SK-N-SH (cell line): ENCODE results near the gene ZNF648. TPM values are rescaled to one million over a fixed set of nuclear protein-coding genes. Genes with fewer than 3 reads are reported as not detected.

Experiments
- CTCF ChIA-PET: fragments of 300-600, 350-600 bp; formaldehyde crosslinking; extraction: SDS; loops from one replicate; lab custom pipeline; 2021; lab: Yijun Ruan, JAX
- POLR2A ChIA-PET: fragments of 350-600 bp; sonication (Branson Sonifier 250); formaldehyde crosslinking; extraction: SDS; loops from one replicate; lab custom pipeline; 2020; ENCODE audit warnings: antibody characterized with exemption, inconsistent platforms; lab: Yijun Ruan, JAX
- DNase-seq: peaks from one replicate; pipeline ENCODE4 v3.0.0; 2012
- H2AFZ ChIP-seq: fragments of 200-600 bp; sonication (generic); 2 replicates; pipeline ENCODE4 v1.8.1; 2016; ENCODE audit warnings: antibody characterized with exemption, mild to moderate bottlenecking, low read depth
- H3F3A ChIP-seq: fragments of 200-600 bp; sonication (generic); replicated peaks from 2 replicates; pipeline ENCODE3; 2016; ENCODE audit warnings: antibody characterized with exemption, mild to moderate bottlenecking; ENCODE audit not compliant: insufficient read depth
- H3K27ac ChIP-seq, 2 experiments: fragments of 200-500 bp in 1 of 2; fragments of 200-600 bp in 1 of 2; sonication (Bioruptor generic) in 1 of 2; sonication (generic), shearing (Covaris generic) in 1 of 2; 2 replicates each; pipeline versions ENCODE4 v1.5.1 to v1.6.1; 2014 to 2016; ENCODE audit warnings: low read depth in 2 of 2, inconsistent platforms in 1 of 2, low read length in 1 of 2, mild to moderate bottlenecking in 1 of 2, mixed read lengths in 1 of 2
- H3K27me3 ChIP-seq: fragments of 200-600 bp; sonication (generic), shearing (Covaris generic); 2 replicates; pipeline ENCODE4 v1.6.1; 2016; ENCODE audit warnings: mixed run types; ENCODE audit not compliant: insufficient read depth
- H3K36me3 ChIP-seq, 2 experiments: fragments of 200-500 bp in 1 of 2; fragments of 200-600 bp in 1 of 2; sonication (Bioruptor generic) in 1 of 2; sonication (generic) in 1 of 2; replicated peaks in 1 of 2; 2 replicates each; pipeline versions ENCODE3 to v1.5.1; 2014 to 2016; ENCODE audit warnings: low read length in 1 of 2, mild to moderate bottlenecking in 1 of 2; ENCODE audit not compliant: insufficient read depth in 2 of 2, control insufficient read depth in 1 of 2
- H3K4me1 ChIP-seq, 2 experiments: fragments of 200-500 bp in 1 of 2; fragments of 200-600 bp in 1 of 2; sonication (Bioruptor generic) in 1 of 2; sonication (generic), shearing (Covaris generic) in 1 of 2; 2 replicates each; pipeline versions ENCODE4 v1.5.1 to v1.6.1; 2014 to 2016; ENCODE audit warnings: low read depth in 1 of 2, low read length in 1 of 2, mixed run types in 1 of 2; ENCODE audit not compliant: insufficient read depth in 2 of 2, control insufficient read depth in 1 of 2
- H3K4me2 ChIP-seq: fragments of 200-600 bp; sonication (generic), shearing (Covaris generic); 2 replicates; pipeline ENCODE4 v1.6.1; 2017; ENCODE audit warnings: mixed run types
- H3K4me3 ChIP-seq, 2 experiments: fragments of 200-500 bp in 1 of 2; fragments of 200-600 bp in 1 of 2; sonication (Bioruptor generic) in 1 of 2; sonication (generic), shearing (Covaris generic) in 1 of 2; 2 replicates each; pipeline versions ENCODE4 v1.5.1 to v1.8.1; 2014 to 2016; ENCODE audit warnings: low read depth in 2 of 2, inconsistent platforms in 1 of 2, low read length in 1 of 2, mild to moderate bottlenecking in 1 of 2, mixed read lengths in 1 of 2, moderate library complexity in 1 of 2
- H3K79me2 ChIP-seq: fragments of 200-600 bp; sonication (generic); 2 replicates; pipeline ENCODE4 v1.8.1; 2017; ENCODE audit warnings: mild to moderate bottlenecking; ENCODE audit not compliant: insufficient read depth
- H3K9ac ChIP-seq: fragments of 200-600 bp; sonication (generic); 2 replicates; pipeline ENCODE4 v1.6.1; 2017; ENCODE audit warnings: mixed run types
- H3K9me2 ChIP-seq: fragments of 200-600 bp; sonication (generic); 2 replicates; pipeline ENCODE4 v1.6.1; 2017; ENCODE audit warnings: mixed run types
- H3K9me3 ChIP-seq: fragments of 200-600 bp; sonication (generic); 2 replicates; pipeline ENCODE4 v1.6.1; 2017; ENCODE audit warnings: mixed run types, mild to moderate bottlenecking, moderate library complexity
- H4K20me1 ChIP-seq: fragments of 200-600 bp; sonication (generic); 2 replicates; pipeline ENCODE4 v1.6.1; 2017; ENCODE audit warnings: mild to moderate bottlenecking, mixed run types; ENCODE audit not compliant: insufficient read depth
- CHD2 ChIP-seq: fragments of 150-350 bp; IDR thresholded peaks from 2 replicates; pipeline ENCODE4 v1.6.1; 2018; ENCODE audit warnings: low read length; ENCODE audit not compliant: partially characterized antibody
- ELF1 ChIP-seq: IDR thresholded peaks from 2 replicates; pipeline ENCODE4 v1.4.0; 2012
- GABPA ChIP-seq: IDR thresholded peaks from 2 replicates; pipeline ENCODE4 v1.4.0; 2012; ENCODE audit warnings: low read depth, mild to moderate bottlenecking
- IRF3 ChIP-seq: fragments of 150-350 bp; IDR thresholded peaks from 2 replicates; pipeline ENCODE4 v1.6.1; 2016; ENCODE audit warnings: mild to moderate bottlenecking, low read depth, low read length
- JUND ChIP-seq: IDR thresholded peaks from 2 replicates; pipeline ENCODE4 v1.4.0; 2012
- POLR2AphosphoS5 ChIP-seq: IDR thresholded peaks from 2 replicates; pipeline ENCODE4 v1.6.1; 2012; ENCODE audit warnings: low read depth, low read length
- REST ChIP-seq: IDR thresholded peaks from 2 replicates; pipeline ENCODE4 v1.6.1; 2012; ENCODE audit warnings: mild to moderate bottlenecking, low read depth, low read length, moderate library complexity
- RFX5 ChIP-seq: IDR thresholded peaks from 2 replicates; pipeline ENCODE4 v1.6.1; 2012; ENCODE audit warnings: mild to moderate bottlenecking, improper control_type of control experiment, low read length
- TCF12 ChIP-seq: IDR thresholded peaks from 2 replicates; pipeline ENCODE4 v1.4.0; 2012
- USF1 ChIP-seq: IDR thresholded peaks from 2 replicates; pipeline ENCODE4 v1.4.0; 2012; ENCODE audit warnings: low read depth, borderline replicate concordance
- ZBTB33 ChIP-seq: IDR thresholded peaks from 2 replicates; pipeline ENCODE4 v1.4.0; 2012; ENCODE audit warnings: low read depth, borderline replicate concordance
- WGBS: methylation state at CpG from one replicate; pipeline ENCODE4 v1.1.6; 2017; ENCODE audit warnings: low lambda C conversion rate; 5-methylcytosine and 5-hydroxymethylcytosine counted together
- polyA plus RNA-seq, 3 experiments: library from polyadenylated mRNA; depleted of rRNA; stranded (reverse); fragments of >200 nt; gene quantifications; 2 replicates each; pipeline ENCODE4 v1.2.3, GENCODE V29; 2012

The ZNF648 gene
- polyA plus RNA-seq, 1 of the 3 experiments (the other 2 are of a cell fraction), result not detected

- TF ChIP-seq TCF12 (no peak), RFX5 (no peak), CHD2 (no peak)
- POLR2A ChIA-PET, result no interaction called here
- H3K9me2 ChIP-seq, result no peaks in the 10 kb centered on the region
- no peak overlapping the region for H2AFZ ChIP-seq
- H3K36me3 ChIP-seq, result no peaks in the 10 kb centered on the region
- H3F3A ChIP-seq, result no peaks in the 10 kb centered on the region
- H3K4me3 ChIP-seq, result no peak overlapping the region
- CTCF ChIA-PET, result interaction anchor here (1.1 to 5.3 kb wide), 5 partner anchors 9 to 510 kb away, joined by 3 to 70 read pairs (median 13); no protein-coding TSS in a partner anchor
- no peak for DNase-seq
- WGBS, result 48% methylated on average over 6 of the region's 8 CpGs
- no peaks in the 10 kb centered on the region for H3K9me3 ChIP-seq
- H3K4me2 ChIP-seq, result no peak overlapping the region
- no peaks in the 10 kb centered on the region; a peak in 1 of 4 replicates for H3K4me1 ChIP-seq
- H3K27ac ChIP-seq, result no peak overlapping the region
- H4K20me1 ChIP-seq, result no peaks in the 10 kb centered on the region
- no peaks in the 10 kb centered on the region for H3K27me3 ChIP-seq
- H3K9ac ChIP-seq, result no peak overlapping the region
- no peaks in the 10 kb centered on the region for H3K79me2 ChIP-seq
Measured at GRCh38 chr1:182086136-182086535, 24.6 kb upstream of the ZNF648 start.

- DNase-seq, result no peak
- ChIA-PET CTCF (interaction anchor here (0.8 to 5.3 kb wide), 17 partner anchors 9 to 511 kb away, joined by 3 to 70 read pairs (median 4); partner anchors contain the start of gene TEDDM1), POLR2A (no interaction called here)
- Histone ChIP-seq H3K9me2 (no peaks in the 10 kb centered on the region), H3K9me3 (no peaks in the 10 kb centered on the region), H3K4me2 (no peak overlapping the region), H3K79me2 (no peaks in the 10 kb centered on the region), H4K20me1 (no peaks in the 10 kb centered on the region), H3K4me3 (no peak overlapping the region), H3K36me3 (no peaks in the 10 kb centered on the region), H3K27ac (no peak overlapping the region), H2AFZ (no peak overlapping the region), H3K27me3 (no peaks in the 10 kb centered on the region), H3F3A (no peaks in the 10 kb centered on the region), H3K9ac (no peak overlapping the region), H3K4me1 (no peaks in the 10 kb centered on the region; a peak in 1 of 4 replicates)
- TF ChIP-seq CHD2, result no peak
- no peak for TF ChIP-seq ZBTB33
- TF ChIP-seq POLR2AphosphoS5, result no peak
- TF ChIP-seq GABPA, result no peak
- TF ChIP-seq USF1, result no peak
- no peak for TF ChIP-seq IRF3
- TF ChIP-seq JUND, result no peak
- no peak for TF ChIP-seq REST
- TF ChIP-seq ELF1, result no peak
- WGBS, result 65% methylated on average over 5 of the region's 6 CpGs
Measured at GRCh38 chr1:182085726-182086125, 24.2 kb upstream of the ZNF648 start.
